Fibroblast of villous mesenchyme (primary cell): ENCODE data around the gene KLHL3. TPM values are rescaled to one million over a fixed set of nuclear protein-coding genes. Genes with fewer than 3 reads are reported as not detected.

Experiments
- DNase-seq: peaks from one replicate; pipeline ENCODE4 v3.0.0-alpha.2; 2010; ENCODE audit warnings: low read depth
- H3K4me3 ChIP-seq: 2 replicates; pipeline ENCODE4 v1.5.1; 2011; ENCODE audit warnings: low read depth, mild to moderate bottlenecking, low read length
- CTCF ChIP-seq: IDR thresholded peaks from 2 replicates; pipeline ENCODE4 v1.5.1; 2012; ENCODE audit warnings: low read depth, mild to moderate bottlenecking, low read length; ENCODE audit not compliant: insufficient read depth
- total RNA-seq: library from RNA; depleted of rRNA; stranded (reverse); fragments of >200 nt; gene quantifications from 2 replicates; pipeline ENCODE4 v1.2.3, GENCODE V29; 2012

Gene KLHL3
- total RNA-seq, 1 donor = 3.0 TPM

- no peak for TF ChIP-seq CTCF
- DNase-seq = no peak
- H3K4me3 ChIP-seq = no peak overlapping the region
Measured at GRCh38 chr5:137598399-137598798, 137.5 kb downstream of the KLHL3 start.

GRCh38 chr5:137596941-137597340 is 138.9 kb downstream of the KLHL3 start:
- no peak overlapping the region for H3K4me3 ChIP-seq
- TF ChIP-seq CTCF = no peak
- no peak for DNase-seq

- H3K4me3 ChIP-seq = no peak overlapping the region
- TF ChIP-seq CTCF = no peak
- no peak for DNase-seq
Measured at GRCh38 chr5:137595396-137596079, 140.4 kb downstream of the KLHL3 start.

GRCh38 chr5:137594717-137595116 is 141.2 kb downstream of the KLHL3 start:
- no peak for TF ChIP-seq CTCF
- no peak overlapping the region for H3K4me3 ChIP-seq
- peak; percentile 16 for DNase-seq

- DNase-seq = no peak
- no peak for TF ChIP-seq CTCF
- no peak overlapping the region for H3K4me3 ChIP-seq
Measured at GRCh38 chr5:137592317-137592716, 143.6 kb downstream of the KLHL3 start.

- no peak overlapping the region for H3K4me3 ChIP-seq
- no peak for TF ChIP-seq CTCF
- no peak for DNase-seq
Measured at GRCh38 chr5:137589185-137589584, 146.7 kb downstream of the KLHL3 start.

- no peak overlapping the region for H3K4me3 ChIP-seq
- DNase-seq = no peak
- TF ChIP-seq CTCF = no peak
Measured at GRCh38 chr5:137587919-137588318, 148.0 kb downstream of the KLHL3 start.
